NK-92 (cell line): ENCODE measurements around the gene GRM1.

Experiments used
- DNase-seq: peaks from one replicate; lab custom pipeline; 2025; ENCODE audit not compliant: unreplicated experiment; lab: John Stamatoyannopoulos, UW

Gene GRM1

DNA sequence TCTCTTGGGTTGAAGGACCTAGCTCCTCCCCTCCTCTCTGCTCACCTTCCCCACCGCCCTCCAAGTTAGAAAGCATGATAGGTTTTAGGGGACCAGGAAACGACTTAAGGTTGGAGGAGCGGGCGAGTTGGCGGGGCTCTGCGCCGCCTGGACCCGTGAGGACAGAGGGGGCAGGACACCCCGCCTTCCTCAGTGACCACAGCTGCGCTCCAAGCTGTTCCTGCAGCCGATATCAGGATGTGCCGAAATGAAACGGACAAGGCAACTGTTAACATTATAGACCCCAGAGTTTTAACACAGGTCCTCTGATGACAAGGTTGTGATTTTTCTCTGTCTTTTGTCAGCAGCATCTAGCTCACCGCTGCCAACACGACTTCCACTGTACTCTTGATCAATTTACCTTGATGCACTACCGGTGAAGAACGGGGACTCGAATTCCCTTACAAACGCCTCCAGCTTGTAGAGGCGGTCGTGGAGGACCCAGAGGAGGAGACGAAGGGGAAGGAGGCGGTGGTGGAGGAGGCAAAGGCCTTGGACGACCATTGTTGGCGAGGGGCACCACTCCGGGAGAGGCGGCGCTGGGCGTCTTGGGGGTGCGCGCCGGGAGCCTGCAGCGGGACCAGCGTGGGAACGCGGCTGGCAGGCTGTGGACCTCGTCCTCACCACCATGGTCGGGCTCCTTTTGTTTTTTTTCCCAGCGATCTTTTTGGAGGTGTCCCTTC lies at the start of gene GRM1:
TSS of gene GRM1 (plus strand) at position 212 of the 722 bp plus-strand sequence. CDS start at position 668, 456 bp downstream.
- no peak for DNase-seq

DNA sequence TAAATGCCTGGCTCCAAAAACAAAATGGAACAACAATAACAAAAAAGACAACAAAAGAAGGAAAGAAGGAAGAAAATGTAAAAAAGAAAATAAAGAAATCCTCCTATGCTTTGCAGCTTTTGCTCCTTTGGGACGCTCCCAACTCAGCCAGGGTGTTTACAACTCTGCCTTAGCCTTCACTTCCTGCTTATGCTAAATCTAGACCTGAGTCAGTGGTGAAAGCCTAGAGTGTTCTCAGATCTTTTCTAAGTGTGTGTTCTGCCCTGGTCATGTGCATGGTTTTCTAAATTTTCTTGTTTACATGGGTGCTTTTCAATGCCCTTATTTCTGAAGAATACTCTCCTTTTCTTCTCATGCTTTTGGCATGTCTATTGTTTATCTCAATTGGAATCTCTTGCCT lies 19.5 kb upstream of the GRM1 start:
- no peak for DNase-seq

DNA sequence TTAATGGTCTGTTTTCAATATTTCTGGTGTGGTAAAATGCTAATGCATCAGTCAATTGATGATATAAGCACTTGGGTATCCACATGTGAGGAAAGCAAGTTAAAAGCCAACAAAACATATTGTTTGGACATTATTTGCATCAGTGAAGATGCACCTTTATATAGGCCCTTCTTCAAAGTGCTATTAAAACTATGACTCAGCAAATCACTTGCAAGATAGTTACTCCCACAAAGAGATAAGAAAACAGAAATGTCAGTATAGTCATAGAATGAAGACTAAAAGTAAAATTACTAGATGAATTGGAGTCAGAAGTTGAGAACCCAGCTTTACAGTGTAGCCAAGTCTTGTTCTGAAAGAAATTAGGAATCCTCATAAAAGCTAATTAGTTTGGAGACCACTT lies 14.6 kb upstream of the GRM1 start:
- no peak for DNase-seq

DNA sequence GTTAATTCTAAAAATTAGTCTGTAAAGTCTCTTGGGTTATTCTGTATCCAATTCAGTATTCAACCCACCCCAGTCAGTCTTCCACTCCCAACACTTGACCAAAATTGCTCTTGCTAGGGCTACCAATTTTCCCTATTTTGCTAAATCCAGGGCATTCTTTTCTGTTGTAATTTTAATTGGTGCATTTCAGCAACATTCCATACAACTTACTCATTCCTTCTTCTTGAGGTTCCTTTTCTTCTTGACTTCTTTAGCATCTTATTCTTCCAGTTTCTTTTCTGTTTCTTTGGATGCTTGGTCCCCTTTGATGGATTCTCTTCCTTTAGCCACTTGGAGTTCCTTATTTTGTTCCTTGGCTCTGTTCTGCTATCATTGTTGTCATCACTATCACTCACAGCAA lies 11.2 kb upstream of the GRM1 start:
- no peak for DNase-seq

DNA sequence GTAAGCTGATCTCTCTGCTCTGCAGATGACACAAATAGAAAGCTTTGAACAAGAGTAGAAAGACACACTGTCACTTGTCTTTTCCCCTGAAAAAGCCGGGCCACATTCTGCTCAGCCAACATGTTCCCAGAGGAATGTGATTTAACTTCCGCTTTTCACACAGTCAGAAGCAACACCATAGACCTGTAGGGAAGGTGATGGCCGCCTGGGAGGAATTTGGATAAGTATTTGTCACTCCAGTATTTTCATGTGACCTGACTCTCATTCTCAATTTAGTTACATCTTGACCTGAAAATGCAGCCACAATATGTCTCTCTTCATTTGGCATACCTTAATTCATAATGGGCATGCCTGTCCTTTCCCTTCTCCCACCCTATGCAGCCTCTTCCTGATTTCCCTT lies 2.0 kb upstream of the GRM1 start:
- DNase-seq: no peak

DNA sequence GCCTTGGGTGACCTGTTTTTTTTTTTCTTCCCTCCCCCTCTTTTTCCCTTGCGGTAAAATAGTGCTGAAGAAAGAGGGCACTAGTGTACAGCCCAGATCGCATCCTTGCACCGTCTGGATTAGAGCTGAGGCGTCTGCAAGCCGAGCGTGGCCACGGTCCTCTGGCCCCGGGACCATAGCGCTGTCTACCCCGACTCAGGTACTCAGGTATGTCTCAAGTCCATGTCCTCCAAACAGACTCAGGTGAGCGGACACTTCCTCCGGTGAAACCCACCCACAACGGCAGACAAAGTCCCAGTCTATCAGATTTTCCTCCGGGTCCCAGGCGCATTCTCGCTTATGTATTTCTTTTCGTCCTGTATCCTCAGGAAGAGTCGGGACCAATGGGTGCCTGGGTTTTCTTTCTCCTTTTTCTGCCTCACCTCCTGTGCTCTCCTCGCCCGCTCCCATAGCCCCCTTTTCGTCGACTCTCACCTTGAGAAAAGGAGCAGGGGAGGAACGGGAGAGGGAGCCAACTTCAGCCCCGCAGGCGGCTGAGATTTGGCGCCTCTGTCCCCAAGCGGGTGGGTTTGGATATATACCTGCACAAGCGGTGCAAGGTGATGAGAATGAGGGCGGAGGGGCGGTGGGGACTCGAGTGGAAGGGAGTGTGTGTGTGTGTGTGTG lies 1.1 kb upstream of the GRM1 start:
- no peak for DNase-seq

DNA sequence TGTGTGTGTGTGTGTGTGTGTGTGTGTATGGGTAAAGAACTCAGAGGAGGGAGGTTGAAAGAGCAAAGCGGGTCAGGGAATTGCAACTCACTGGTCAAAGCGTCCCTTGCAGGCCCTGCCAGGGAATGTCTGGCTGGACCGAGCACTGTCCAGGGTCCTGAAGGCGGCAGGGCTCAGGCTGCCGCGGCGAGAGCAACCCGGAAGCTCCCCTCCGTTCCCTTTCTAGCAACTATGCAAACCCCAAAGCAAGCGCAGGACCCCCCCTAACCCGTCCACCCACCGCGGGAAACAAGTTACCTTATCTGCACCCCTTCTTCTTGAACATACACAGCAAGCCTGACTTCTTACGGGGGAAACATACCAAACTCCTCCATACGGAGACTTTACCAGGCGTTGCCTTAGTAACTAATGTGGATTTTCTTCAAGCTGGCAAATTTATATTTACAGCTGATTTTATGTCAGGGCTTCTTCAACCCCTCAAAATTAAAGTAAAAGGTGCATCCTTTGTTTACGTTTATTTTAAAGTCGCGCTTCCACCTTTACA lies 538 bp upstream of the GRM1 start:
- no peak for DNase-seq

DNA sequence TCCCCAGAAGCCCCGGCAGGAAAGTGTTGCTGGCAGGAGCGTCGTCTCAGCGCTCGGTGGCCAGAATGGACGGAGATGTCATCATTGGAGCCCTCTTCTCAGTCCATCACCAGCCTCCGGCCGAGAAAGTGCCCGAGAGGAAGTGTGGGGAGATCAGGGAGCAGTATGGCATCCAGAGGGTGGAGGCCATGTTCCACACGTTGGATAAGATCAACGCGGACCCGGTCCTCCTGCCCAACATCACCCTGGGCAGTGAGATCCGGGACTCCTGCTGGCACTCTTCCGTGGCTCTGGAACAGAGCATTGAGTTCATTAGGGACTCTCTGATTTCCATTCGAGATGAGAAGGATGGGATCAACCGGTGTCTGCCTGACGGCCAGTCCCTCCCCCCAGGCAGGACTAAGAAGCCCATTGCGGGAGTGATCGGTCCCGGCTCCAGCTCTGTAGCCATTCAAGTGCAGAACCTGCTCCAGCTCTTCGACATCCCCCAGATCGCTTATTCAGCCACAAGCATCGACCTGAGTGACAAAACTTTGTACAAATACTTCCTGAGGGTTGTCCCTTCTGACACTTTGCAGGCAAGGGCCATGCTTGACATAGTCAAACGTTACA lies 817 bp downstream of the GRM1 start:
- no peak for DNase-seq

DNA sequence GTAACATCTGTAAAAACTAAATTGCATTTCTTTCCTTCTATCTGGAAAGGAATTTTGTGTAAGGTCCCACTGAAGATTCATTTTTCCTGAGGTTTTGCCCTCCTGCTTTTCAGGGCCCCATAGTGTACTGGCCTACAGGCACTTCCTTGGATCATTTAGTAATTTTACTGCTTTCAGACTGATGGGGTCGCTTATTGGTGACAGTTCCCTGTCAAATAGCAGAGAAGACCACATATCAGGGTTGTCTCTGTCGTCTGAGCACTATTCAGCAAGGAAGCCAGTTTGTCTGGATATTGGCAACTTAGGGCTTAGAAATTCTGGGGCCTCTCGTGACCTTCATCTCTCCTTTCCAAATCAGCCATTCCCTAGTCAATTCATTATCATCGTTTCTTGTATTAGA lies 3.5 kb downstream of the GRM1 start:
- DNase-seq: no peak

DNA sequence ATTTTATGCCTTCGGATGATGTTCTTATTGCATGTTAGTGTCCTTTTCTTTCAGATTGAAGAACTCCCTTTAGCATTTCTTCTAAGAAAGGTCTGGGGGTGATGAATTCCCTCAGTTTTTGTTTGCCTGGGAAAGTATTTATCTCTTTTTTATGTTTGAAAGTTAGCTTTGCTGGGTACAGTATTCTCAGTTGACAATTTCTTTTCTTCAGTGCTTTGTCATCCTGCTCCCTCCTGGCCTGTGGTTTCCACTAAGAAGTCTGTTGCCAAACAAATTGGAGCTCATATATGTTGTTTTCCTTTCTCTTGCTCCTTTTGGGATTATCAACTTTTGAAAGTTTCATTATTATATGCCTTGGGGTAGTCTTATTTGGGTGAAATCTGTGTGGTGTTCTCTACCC lies 11.5 kb downstream of the GRM1 start:
- DNase-seq: no peak

DNA sequence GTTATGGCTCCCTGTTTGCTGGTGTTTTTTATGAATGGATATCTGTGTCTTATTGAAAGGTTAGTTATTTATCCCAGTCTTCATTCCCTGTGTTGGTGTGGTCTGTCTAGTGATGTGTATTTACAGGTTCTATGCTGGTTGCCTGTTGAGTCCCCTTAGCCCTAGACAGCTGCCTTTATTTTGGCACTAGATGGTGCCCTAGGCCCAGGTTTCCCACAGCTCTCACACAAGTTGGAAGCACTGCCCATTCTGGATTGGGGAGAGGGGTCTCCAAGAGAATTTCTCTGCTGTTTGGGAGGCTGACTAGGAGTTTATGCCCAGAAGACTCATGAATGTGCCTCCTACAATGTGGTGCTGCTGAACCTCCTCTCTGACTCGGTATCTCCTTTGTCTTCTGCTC lies 12.4 kb downstream of the GRM1 start:
- no peak for DNase-seq

DNA sequence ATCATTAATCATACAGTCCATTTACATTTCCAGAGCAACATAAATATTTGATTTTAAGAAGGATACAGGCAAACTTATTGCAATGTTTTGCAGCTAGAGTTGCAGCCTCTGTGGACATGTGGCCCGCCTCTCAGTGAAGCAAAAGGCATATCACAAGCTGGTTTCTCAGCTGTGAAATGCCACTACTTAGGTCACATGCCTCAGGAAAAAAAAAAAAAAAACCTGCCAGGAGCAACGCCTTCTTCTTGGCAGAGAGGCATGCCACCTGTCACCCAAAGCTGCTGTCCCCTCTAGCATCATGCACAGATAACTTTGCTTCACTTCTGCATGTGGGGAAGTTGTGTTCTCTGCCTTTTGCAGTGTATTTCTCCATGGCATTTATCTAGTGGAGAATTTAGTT lies 18.5 kb downstream of the GRM1 start:
- DNase-seq: no peak

DNA sequence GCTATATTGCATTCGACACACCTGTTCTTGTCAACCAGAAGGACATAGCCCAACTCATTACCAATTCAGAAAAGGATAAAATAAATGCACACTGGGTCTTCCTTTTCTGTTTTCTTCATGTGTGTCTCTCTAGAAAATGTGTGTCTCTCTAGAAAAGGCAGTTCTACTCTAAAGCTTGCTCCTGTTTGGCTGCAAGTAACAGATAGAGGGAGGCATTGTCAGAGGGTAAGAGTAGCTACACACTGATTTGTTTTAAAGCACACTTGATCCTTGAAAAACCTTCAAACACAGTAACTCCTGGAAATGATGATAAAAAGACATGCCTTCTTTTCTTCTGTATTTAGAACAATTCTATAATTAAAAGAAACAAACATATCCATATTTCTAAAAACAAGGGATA lies 21.3 kb downstream of the GRM1 start:
- DNase-seq: no peak

DNA sequence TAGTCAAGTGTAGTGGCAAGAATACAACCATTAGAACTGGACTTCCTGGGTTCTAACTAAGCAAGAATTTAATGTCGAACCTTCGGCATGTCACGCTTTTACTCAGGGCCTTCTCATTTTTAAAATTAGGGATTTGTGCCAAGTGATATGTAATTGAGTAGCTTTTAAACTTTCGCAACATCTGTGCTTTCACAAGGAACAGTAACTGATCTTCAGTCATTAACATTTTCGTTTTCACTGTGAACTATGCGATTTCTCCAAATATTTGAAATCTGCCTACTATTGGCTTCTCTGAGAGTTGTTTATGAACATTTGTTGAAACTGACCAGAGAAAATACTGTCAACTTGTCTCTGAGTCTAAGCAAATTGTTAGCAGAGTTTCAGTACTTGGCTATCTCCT lies 27.6 kb downstream of the GRM1 start:
- DNase-seq: no peak

DNA sequence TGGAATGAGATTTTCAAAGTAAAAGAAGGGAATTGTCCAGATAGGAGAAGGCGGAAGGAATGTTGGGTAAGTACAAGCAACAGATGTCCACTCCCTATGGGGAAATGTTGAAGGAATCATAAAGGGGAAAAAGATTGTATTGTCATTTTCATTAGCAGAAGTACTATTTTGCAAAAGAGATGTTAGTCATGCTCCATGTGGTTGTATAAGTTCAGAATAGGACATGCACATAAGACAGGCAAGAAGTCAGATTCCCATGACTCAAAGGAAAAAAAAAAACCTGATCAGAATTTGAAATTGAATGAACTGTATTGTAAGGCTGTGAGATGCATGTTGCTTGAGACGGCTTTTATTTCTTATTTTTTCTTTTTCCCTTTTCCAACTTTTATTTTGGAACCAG lies 36.8 kb downstream of the GRM1 start:
- DNase-seq: no peak

DNA sequence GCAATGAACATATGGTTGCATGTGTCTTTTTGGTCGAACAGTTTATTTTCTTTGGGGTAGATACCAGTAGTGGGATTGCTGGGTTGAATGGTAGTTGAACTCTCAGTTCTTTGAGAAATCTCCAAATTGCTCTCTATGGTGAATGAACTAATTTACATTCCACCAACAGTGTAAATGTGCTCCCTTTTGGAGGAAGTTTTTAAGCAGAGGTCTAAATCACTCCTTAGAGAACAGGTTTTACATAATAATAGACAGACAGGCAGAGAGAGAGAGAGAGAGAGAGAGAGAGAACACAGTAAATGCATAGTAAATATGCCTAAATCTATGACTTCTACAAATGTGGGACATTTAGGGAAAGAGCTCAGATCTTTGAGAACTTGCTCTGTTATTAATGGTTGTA lies 37.6 kb downstream of the GRM1 start:
- no peak for DNase-seq

DNA sequence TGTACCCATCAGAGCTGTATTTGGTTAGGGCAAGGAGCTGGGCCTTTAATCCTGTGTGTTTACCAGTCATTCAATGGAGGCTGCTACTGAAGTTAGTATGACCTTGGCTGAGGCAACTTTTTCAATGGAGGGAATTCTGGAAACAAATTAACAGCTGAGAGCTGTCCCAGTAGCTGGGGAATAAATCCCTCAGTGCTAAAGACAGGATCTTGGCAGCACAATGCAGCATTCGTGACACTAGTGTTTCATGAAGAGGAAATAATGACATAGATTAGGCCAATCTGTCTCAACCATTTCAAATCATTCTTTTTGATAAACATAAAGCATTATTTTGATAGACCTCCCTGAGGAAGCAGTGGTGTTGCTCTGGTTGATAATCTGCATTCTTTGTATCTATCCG lies 42.9 kb downstream of the GRM1 start:
- no peak for DNase-seq

DNA sequence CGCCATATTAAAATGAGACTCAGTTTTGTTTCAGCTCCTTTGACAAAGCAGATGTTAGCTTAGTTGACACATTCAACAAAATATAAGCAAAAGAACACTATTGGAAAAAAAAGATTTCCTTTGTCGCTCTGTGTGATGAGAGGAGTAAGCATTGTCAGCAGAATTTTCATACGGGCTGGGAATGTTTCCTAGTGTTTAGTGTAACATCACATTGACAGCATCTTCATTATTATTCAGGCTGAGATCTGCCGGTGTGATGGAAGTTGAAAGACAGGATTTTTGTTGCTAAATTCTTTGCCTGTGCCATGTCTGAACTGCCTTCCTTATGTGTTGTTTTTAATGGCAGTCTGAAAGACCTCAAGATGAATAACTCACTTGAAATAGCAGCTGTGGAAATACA lies 49.1 kb downstream of the GRM1 start:
- no peak for DNase-seq

DNA sequence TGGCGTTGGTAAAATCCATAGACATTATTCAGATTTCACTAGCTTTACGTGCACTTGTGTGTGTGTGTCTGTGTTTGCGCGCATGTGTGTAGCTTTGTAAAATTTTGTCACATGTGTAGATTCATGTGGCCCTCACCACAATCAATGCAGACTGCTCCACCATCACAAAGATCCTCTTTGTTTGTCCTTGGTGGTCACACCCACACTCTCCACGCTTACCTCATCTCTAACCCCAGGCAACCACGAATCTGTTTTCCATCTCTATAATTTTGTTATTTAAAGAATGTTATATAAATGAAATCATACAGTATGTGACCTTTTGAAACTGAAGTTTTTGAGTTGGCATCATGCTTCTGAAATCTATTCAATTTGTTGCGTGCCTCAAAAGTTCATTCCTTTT lies 58.5 kb downstream of the GRM1 start:
- DNase-seq: no peak

DNA sequence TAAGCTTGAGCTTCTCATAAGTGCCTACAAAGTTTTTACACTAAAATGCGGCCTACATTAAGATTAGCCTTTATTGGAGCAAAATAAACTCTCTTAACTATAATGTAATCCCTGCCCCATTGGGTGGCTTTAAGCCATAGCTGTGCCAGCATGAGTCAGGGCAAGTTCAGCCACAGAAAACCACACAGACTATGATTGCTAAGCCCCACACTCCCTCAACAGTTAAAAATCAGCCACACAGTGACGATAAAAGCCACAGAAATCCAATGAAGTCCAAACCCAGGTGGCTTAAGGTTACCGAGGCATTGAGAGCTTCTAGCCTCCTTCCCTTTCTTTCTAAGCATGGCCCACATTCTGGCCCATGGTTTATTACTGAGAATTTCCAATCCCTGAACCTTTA lies 61.6 kb downstream of the GRM1 start:
- DNase-seq: no peak

DNA sequence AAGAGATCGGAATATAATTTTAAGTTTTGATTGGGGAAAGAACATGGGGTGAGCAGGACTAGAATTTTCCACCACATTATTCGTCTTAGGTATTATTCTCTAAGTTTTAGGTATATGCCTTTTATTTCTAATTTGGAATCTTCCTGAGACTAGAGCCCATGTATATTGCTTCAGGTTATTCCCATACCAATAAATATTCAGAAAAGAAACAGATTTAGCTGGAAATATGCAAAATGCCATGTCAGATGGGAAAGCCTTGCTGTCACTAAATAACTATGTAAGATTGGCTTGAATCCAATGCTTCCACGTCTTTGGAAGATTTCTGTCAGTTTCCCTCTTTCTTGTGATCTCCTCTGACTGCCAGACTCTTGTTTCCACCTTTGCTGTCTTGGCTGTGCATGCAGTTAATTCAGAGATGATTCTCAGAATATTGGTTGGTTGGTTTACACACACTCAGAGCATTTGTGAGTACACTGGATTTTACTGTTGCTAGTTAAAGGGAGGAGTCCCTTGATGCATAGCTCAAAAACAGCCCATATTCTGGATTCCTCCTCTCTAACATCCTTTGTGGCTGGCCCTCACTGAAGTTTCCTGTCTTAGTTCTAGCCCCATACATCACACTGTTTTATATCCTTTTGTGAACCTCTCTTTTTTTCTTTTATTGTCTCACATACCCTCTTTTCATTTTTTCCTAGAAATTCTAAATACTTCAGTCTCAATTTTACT lies 64.3 kb downstream of the GRM1 start:
- no peak for DNase-seq

DNA sequence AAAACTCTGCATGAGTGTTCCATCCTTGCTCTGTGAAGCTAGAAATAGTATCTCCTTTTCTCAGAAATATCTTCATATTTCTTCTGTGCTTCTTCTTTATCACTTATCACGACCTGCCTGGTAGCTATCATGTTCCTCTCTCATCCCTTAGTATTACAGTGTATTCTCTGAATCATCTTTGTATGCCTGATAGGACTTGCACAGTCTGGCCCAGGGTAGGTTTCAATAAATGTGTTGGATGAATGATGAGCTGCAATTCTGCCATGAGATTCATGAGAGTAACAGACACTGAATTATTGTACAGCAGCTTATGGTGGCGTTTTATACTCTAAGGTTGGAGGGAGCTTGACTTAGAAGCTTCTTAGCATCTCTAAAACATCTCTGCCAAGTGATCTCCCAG lies 66.6 kb downstream of the GRM1 start:
- no peak for DNase-seq
